ENCODE measurements around the gene SEMA3A. TPM values are rescaled to one million over a fixed set of nuclear protein-coding genes. Genes with fewer than 3 reads are reported as not detected.

Gene SEMA3A
- total and polyA plus RNA-seq, 2 of the 13 experiments (the other 11 are each of a cell fraction or from before 2014, with no cell fraction given) = 0.29 to 1.2 TPM

DNA sequence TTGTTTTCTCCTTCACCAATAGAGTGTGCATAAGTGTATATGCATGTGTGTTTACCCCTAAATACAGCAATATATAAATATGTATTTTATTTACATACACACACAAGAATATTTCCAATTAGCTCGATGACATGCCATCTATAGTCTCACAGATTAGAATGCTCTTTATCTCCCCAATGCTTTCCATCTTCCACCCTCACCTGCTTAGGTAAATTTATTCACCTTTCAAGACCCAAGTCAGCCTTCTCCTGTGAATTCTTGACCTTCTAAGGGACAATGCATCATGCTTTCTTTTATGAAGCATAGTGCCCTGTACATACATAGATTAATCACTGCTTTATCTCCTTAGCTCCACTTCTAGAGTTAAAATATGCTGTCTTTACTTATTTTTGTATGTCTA, 49.7 kb downstream of the SEMA3A start:
- in situ Hi-C loops (cut with HindIII; ENCODE audit: extremely low pct_ligation_motif_present, low pct_unique_long_range_greater_than_20kb) = no loop called here
- FAIRE-seq (no peak), ATAC-seq (no peak), DNase-seq (ENCODE audit: low spot score) (no peak)
- BruUV-seq (replicated peaks) = no TSS peak
- no peaks in the 10 kb centered on the region for H3K27me3 ChIP-seq (ENCODE audit: control insufficient read depth in 1 of 2, insufficient read depth in 2 of 2, low read length in 2 of 2)
- no peak overlapping the region for H3K27ac ChIP-seq (ENCODE audit: extremely low read length, insufficient read depth, low read length)
- H3K4me2 ChIP-seq (ENCODE audit: low read depth, low read length) = no peak overlapping the region
- no peaks in the 10 kb centered on the region for H3K36me3 ChIP-seq (replicated peaks in 1 of 2; ENCODE audit: control insufficient read depth in 1 of 2, insufficient read depth in 2 of 2, low read length in 2 of 2)
- intact Hi-C loops (cut with micrococcal nuclease; ENCODE audit: unreplicated experiment) = loop anchor here (5.0 kb wide), 1 partner anchor 103 kb away; no protein-coding TSS in a partner anchor
- H3K4me1 ChIP-seq (ENCODE audit: insufficient read depth, low read length) = peaks cover 19% of the 10 kb centered on the region
- ChIA-PET CTCF (ENCODE audit: low intra/inter-chr PET ratio, low total read pairs) (no interaction called here), POLR2A (no interaction called here)
- H3K4me3 ChIP-seq (replicated peaks in 1 of 3; ENCODE audit: insufficient read depth in 1 of 3, low read depth in 2 of 3, low read length in 3 of 3) = no peak overlapping the region
- no peaks in the 10 kb centered on the region for H3K9me3 ChIP-seq (ENCODE audit: low read length)
- H3K79me2 ChIP-seq (ENCODE audit: insufficient read depth, low read length) = no peaks in the 10 kb centered on the region
- WGBS (ENCODE audit: low lambda C conversion rate) = 15% methylated on average over 1 of the region's 1 CpG
- no peak overlapping the region for H3K9ac ChIP-seq (ENCODE audit: insufficient read depth, low read depth, low read length)
- no peak overlapping the region for H2AFZ ChIP-seq (ENCODE audit: low read length)
- H4K20me1 ChIP-seq (ENCODE audit: insufficient read depth, low read length) = no peaks in the 10 kb centered on the region
- TF ChIP-seq ZNF20 (CRISPR knock-in tag; IDR thresholded peaks at IDR 0.05) (no peak), FOXC1 (CRISPR knock-in tag; IDR thresholded peaks at IDR 0.05; ENCODE audit: borderline replicate concordance) (no peak), SCMH1 (CRISPR knock-in tag; IDR thresholded peaks at IDR 0.05; ENCODE audit: borderline replicate concordance) (no peak), DR1 (CRISPR knock-in tag; IDR thresholded peaks at IDR 0.05) (no peak), ZSCAN25 (CRISPR knock-in tag; IDR thresholded peaks at IDR 0.05) (no peak), PHF8 (CRISPR knock-in tag; IDR thresholded peaks at IDR 0.05) (no peak), ZSCAN30 (CRISPR knock-in tag; IDR thresholded peaks at IDR 0.05) (no peak), DNMT3B (CRISPR knock-in tag; conservative IDR thresholded peaks at IDR 0.05) (no peak), ZSCAN21 (CRISPR knock-in tag; IDR thresholded peaks at IDR 0.05; ENCODE audit: borderline replicate concordance) (no peak), EEA1 (CRISPR knock-in tag; IDR thresholded peaks at IDR 0.05; ENCODE audit: borderline replicate concordance) (no peak), NFE2L1 (CRISPR knock-in tag; IDR thresholded peaks at IDR 0.05; ENCODE audit: borderline replicate concordance) (no peak), ZNF616 (CRISPR knock-in tag; IDR thresholded peaks at IDR 0.05; ENCODE audit: low read depth) (no peak), ZNF607 (CRISPR knock-in tag; IDR thresholded peaks at IDR 0.05; ENCODE audit: borderline replicate concordance) (no peak)
- TF ChIP-seq, protein P1, sequence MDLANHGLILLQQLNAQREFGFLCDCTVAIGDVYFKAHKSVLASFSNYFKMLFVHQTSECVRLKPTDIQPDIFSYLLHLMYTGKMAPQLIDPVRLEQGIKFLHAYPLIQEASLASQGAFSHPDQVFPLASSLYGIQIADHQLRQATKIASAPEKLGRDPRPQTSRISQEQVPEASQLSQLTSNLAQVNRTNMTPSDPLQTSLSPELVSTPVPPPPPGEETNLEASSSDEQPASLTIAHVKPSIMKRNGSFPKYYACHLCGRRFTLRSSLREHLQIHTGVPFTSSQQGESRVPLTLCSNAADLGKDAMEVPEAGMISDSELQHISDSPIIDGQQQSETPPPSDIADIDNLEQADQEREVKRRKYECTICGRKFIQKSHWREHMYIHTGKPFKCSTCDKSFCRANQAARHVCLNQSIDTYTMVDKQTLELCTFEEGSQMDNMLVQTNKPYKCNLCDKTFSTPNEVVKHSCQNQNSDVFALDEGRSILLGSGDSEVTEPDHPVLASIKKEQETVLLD (CRISPR knock-in tag; IDR thresholded peaks at IDR 0.05; ENCODE audit: low read depth) = no peak
- TF ChIP-seq, protein P2, sequence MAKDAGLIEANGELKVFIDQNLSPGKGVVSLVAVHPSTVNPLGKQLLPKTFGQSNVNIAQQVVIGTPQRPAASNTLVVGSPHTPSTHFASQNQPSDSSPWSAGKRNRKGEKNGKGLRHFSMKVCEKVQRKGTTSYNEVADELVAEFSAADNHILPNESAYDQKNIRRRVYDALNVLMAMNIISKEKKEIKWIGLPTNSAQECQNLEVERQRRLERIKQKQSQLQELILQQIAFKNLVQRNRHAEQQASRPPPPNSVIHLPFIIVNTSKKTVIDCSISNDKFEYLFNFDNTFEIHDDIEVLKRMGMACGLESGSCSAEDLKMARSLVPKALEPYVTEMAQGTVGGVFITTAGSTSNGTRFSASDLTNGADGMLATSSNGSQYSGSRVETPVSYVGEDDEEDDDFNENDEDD (CRISPR knock-in tag; IDR thresholded peaks at IDR 0.05; ENCODE audit: borderline replicate concordance) = no peak
- TF ChIP-seq, protein P3, sequence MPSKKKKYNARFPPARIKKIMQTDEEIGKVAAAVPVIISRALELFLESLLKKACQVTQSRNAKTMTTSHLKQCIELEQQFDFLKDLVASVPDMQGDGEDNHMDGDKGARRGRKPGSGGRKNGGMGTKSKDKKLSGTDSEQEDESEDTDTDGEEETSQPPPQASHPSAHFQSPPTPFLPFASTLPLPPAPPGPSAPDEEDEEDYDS (CRISPR knock-in tag; IDR thresholded peaks at IDR 0.05) = no peak
- TF ChIP-seq, protein P4, sequence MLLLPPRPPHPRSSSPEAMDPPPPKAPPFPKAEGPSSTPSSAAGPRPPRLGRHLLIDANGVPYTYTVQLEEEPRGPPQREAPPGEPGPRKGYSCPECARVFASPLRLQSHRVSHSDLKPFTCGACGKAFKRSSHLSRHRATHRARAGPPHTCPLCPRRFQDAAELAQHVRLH (CRISPR knock-in tag; IDR thresholded peaks at IDR 0.05; ENCODE audit: borderline replicate concordance, low read depth) = no peak
- TF ChIP-seq, protein P5, sequence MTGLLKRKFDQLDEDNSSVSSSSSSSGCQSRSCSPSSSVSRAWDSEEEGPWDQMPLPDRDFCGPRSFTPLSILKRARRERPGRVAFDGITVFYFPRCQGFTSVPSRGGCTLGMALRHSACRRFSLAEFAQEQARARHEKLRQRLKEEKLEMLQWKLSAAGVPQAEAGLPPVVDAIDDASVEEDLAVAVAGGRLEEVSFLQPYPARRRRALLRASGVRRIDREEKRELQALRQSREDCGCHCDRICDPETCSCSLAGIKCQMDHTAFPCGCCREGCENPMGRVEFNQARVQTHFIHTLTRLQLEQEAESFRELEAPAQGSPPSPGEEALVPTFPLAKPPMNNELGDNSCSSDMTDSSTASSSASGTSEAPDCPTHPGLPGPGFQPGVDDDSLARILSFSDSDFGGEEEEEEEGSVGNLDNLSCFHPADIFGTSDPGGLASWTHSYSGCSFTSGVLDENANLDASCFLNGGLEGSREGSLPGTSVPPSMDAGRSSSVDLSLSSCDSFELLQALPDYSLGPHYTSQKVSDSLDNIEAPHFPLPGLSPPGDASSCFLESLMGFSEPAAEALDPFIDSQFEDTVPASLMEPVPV (CRISPR knock-in tag; IDR thresholded peaks at IDR 0.05) = no peak
